A204.1 (cell line): Measurements from ENCODE around the gene ARHGEF10L.

ENCODE experiments used
- FAIRE-seq: peaks from 2 replicates; lab custom pipeline; 2012; peaks lifted over from hg19 to GRCh38; lab: Jason Lieb, UNC

ARHGEF10L gene

GRCh38 chr1:17639703-17640340, 100.3 kb downstream of the ARHGEF10L start:
- no peak for FAIRE-seq

GRCh38 chr1:17640393-17640792, 100.9 kb downstream of the ARHGEF10L start:
- FAIRE-seq, result no peak

- no peak for FAIRE-seq
Measured at GRCh38 chr1:17640975-17641374, 101.5 kb downstream of the ARHGEF10L start.

- no peak for FAIRE-seq
Measured at GRCh38 chr1:17642169-17642568, 102.7 kb downstream of the ARHGEF10L start.

- FAIRE-seq, result no peak
Measured at GRCh38 chr1:17642943-17643342, 103.4 kb downstream of the ARHGEF10L start.

- FAIRE-seq, result no peak
Measured at GRCh38 chr1:17643861-17644703, 104.6 kb downstream of the ARHGEF10L start.

GRCh38 chr1:17645068-17645911, 105.8 kb downstream of the ARHGEF10L start:
- no peak for FAIRE-seq

- no peak for FAIRE-seq
Measured at GRCh38 chr1:17646444-17647280, 107.2 kb downstream of the ARHGEF10L start.

- FAIRE-seq, result no peak
Measured at GRCh38 chr1:17648457-17649145, 109.1 kb downstream of the ARHGEF10L start.

GRCh38 chr1:17649371-17650106, 110.0 kb downstream of the ARHGEF10L start:
- FAIRE-seq, result no peak

- no peak for FAIRE-seq
Measured at GRCh38 chr1:17653276-17653675, 113.8 kb downstream of the ARHGEF10L start.

- FAIRE-seq, result no peak
Measured at GRCh38 chr1:17653728-17654351, 114.3 kb downstream of the ARHGEF10L start.

- FAIRE-seq, result no peak
Measured at GRCh38 chr1:17654519-17654918, 115.0 kb downstream of the ARHGEF10L start.

GRCh38 chr1:17655169-17655568, 115.7 kb downstream of the ARHGEF10L start:
- no peak for FAIRE-seq

- no peak for FAIRE-seq
Measured at GRCh38 chr1:17655922-17656321, 116.4 kb downstream of the ARHGEF10L start.

- no peak for FAIRE-seq
Measured at GRCh38 chr1:17657436-17657835, 117.9 kb downstream of the ARHGEF10L start.

- FAIRE-seq, result no peak
Measured at GRCh38 chr1:17658837-17659236, 119.3 kb downstream of the ARHGEF10L start.

GRCh38 chr1:17661546-17662157, 122.2 kb downstream of the ARHGEF10L start:
- no peak for FAIRE-seq

- no peak for FAIRE-seq
Measured at GRCh38 chr1:17662296-17662695, 122.8 kb downstream of the ARHGEF10L start.

GRCh38 chr1:17662786-17663185, 123.3 kb downstream of the ARHGEF10L start:
- FAIRE-seq, result no peak
